MCF 10A (cell line): Measurements from ENCODE around the gene PTGFR. TPM values are rescaled to one million over a fixed set of nuclear protein-coding genes. Genes with fewer than 3 reads are reported as not detected.
A peak's percentile ranks its signal among the peaks of the same experiment; 100 is the strongest.

Source experiments
- BruUV-seq: library from RNA; stranded (reverse); fragments of 400-500 nt; replicated peaks from 2 replicates; lab custom pipeline; 2021; lab: Mats Ljungman, UMichigan
- CTCF ChIA-PET: fragments of 300-600 bp; sonication (Branson Sonifier 250); formaldehyde crosslinking; extraction: SDS; loops from one replicate; lab custom pipeline; 2021; ENCODE audit warnings: antibody characterized with exemption, inconsistent platforms; lab: Yijun Ruan, JAX
- POLR2A ChIA-PET: fragments of 300-600, 350-650 bp; sonication (Branson Sonifier 250); formaldehyde crosslinking; extraction: SDS; loops from one replicate; lab custom pipeline; 2020; ENCODE audit warnings: antibody characterized with exemption, inconsistent platforms; lab: Yijun Ruan, JAX
- DNase-seq: peaks from one replicate; pipeline ENCODE4 v3.0.0-alpha.2; 2018; ENCODE audit not compliant: unreplicated experiment
- H3K27ac Mint-ChIP-seq: one replicate; pipeline ENCODE4 v1.8.0; 2022; ENCODE audit warnings: mild to moderate bottlenecking, low read depth, mixed read lengths; ENCODE audit not compliant: unreplicated experiment
- H3K27me3 Mint-ChIP-seq: one replicate; pipeline ENCODE4 v1.8.0; 2022; ENCODE audit warnings: mixed read lengths; ENCODE audit not compliant: insufficient read depth, unreplicated experiment
- H3K36me3 Mint-ChIP-seq: one replicate; pipeline ENCODE4 v1.8.0; 2022; ENCODE audit warnings: mild to moderate bottlenecking, moderate library complexity, mixed read lengths; ENCODE audit not compliant: insufficient read depth, unreplicated experiment
- H3K4me1 Mint-ChIP-seq: one replicate; pipeline ENCODE4 v1.8.0; 2022; ENCODE audit warnings: mixed read lengths; ENCODE audit not compliant: insufficient read depth, unreplicated experiment
- H3K4me3 Mint-ChIP-seq: one replicate; pipeline ENCODE4 v1.8.0; 2022; ENCODE audit warnings: mild to moderate bottlenecking, moderate library complexity, mixed read lengths; ENCODE audit not compliant: unreplicated experiment
- H3K9me3 Mint-ChIP-seq: one replicate; pipeline ENCODE4 v1.8.0; 2022; ENCODE audit warnings: mixed read lengths; ENCODE audit not compliant: unreplicated experiment
- intact Hi-C: fragments of 100-400 bp; cut with micrococcal nuclease; formaldehyde crosslinking; loops from 2 replicates; pipeline ENCODE4 v1.14.1; 2022
- total RNA-seq: library from RNA; stranded (reverse); gene quantifications from 2 replicates; pipeline ENCODE4 v1.2.3, GENCODE V29; 2022
- TF ChIP-seq, protein P1 (sequence below): fragments of 200-600 bp; IDR thresholded peaks from one replicate; pipeline ENCODE4 v1.8.0; 2022; ENCODE audit warnings: antibody characterized with exemption, mild to moderate bottlenecking; ENCODE audit not compliant: unreplicated experiment

Gene PTGFR
- total RNA-seq, 1 experiment from 2014 or later, result 2.5 TPM

GRCh38 chr1:78465143-78465542, 25.6 kb upstream of the PTGFR start:
- Mint-ChIP-seq H3K4me1 (no peaks in the 10 kb centered on the region), H3K4me3 (no peak overlapping the region), H3K27me3 (no peaks in the 10 kb centered on the region), H3K27ac (no peak overlapping the region), H3K36me3 (no peaks in the 10 kb centered on the region), H3K9me3 (peaks cover 29% of the 10 kb centered on the region)
- TF ChIP-seq, protein P1, sequence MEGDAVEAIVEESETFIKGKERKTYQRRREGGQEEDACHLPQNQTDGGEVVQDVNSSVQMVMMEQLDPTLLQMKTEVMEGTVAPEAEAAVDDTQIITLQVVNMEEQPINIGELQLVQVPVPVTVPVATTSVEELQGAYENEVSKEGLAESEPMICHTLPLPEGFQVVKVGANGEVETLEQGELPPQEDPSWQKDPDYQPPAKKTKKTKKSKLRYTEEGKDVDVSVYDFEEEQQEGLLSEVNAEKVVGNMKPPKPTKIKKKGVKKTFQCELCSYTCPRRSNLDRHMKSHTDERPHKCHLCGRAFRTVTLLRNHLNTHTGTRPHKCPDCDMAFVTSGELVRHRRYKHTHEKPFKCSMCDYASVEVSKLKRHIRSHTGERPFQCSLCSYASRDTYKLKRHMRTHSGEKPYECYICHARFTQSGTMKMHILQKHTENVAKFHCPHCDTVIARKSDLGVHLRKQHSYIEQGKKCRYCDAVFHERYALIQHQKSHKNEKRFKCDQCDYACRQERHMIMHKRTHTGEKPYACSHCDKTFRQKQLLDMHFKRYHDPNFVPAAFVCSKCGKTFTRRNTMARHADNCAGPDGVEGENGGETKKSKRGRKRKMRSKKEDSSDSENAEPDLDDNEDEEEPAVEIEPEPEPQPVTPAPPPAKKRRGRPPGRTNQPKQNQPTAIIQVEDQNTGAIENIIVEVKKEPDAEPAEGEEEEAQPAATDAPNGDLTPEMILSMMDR, result no peak
- CTCF ChIA-PET, result interaction anchor here (0.7 kb wide), 2 partner anchors 177 to 313 kb away, joined by 3 read pairs; no protein-coding TSS in a partner anchor
- POLR2A ChIA-PET, result no interaction called here
- DNase-seq, result no peak
- intact Hi-C loops, result no loop called here
- no TSS peak for BruUV-seq

GRCh38 chr1:78468521-78468920, 22.3 kb upstream of the PTGFR start:
- no peaks in the 10 kb centered on the region for H3K36me3 Mint-ChIP-seq
- no peak for DNase-seq
- peaks cover 19% of the 10 kb centered on the region for H3K4me1 Mint-ChIP-seq
- BruUV-seq, result no TSS peak
- ChIA-PET CTCF (interaction anchor here (0.7 kb wide), 1 partner anchor 43 kb away, joined by 3 read pairs; no protein-coding TSS in a partner anchor), POLR2A (interaction anchor here (0.6 kb wide), 1 partner anchor 92 kb away, joined by 3 read pairs; no protein-coding TSS in a partner anchor)
- intact Hi-C loops, result no loop called here
- H3K27me3 Mint-ChIP-seq, result no peaks in the 10 kb centered on the region
- peaks cover 3% of the 10 kb centered on the region for H3K9me3 Mint-ChIP-seq
- TF ChIP-seq, protein P1, result no peak
- H3K27ac Mint-ChIP-seq, result no peak overlapping the region
- H3K4me3 Mint-ChIP-seq, result no peak overlapping the region

GRCh38 chr1:78469576-78469975, 21.2 kb upstream of the PTGFR start:
- no peak for DNase-seq
- intact Hi-C loops, result no loop called here
- Mint-ChIP-seq H3K4me1 (peaks cover 23% of the 10 kb centered on the region), H3K9me3 (no peaks in the 10 kb centered on the region), H3K27me3 (no peaks in the 10 kb centered on the region), H3K36me3 (no peaks in the 10 kb centered on the region), H3K27ac (no peak overlapping the region), H3K4me3 (no peak overlapping the region)
- no TSS peak for BruUV-seq
- ChIA-PET CTCF (no interaction called here), POLR2A (interaction anchor here (0.6 to 0.8 kb wide), 2 partner anchors 22 to 25 kb away, joined by 3 read pairs; no protein-coding TSS in a partner anchor)
- TF ChIP-seq, protein P1, result no peak

- CTCF ChIA-PET, result interaction anchor here (0.7 to 1.0 kb wide), 2 partner anchors 9 to 334 kb away, joined by 3 read pairs; no protein-coding TSS in a partner anchor
- TF ChIP-seq, protein P1, result no peak
These were observed 18.7 kb upstream of the PTGFR start for GRCh38 chr1:78471890-78472620.

More at GRCh38 chr1:78471890-78472620, 18.7 kb upstream of the PTGFR start:
- Mint-ChIP-seq H3K4me1 (peaks cover 35% of the 10 kb centered on the region), H3K9me3 (no peaks in the 10 kb centered on the region), H3K27ac (peak overlapping the region; percentile 78), H3K36me3 (no peaks in the 10 kb centered on the region), H3K4me3 (no peak overlapping the region), H3K27me3 (no peaks in the 10 kb centered on the region)
- BruUV-seq, result no TSS peak
- POLR2A ChIA-PET, result interaction anchor here (1.2 kb wide), 1 partner anchor 10 kb away, joined by 5 read pairs; no protein-coding TSS in a partner anchor
- intact Hi-C loops, result no loop called here
- peak; percentile 28 for DNase-seq
